HCT116 (cell line): ENCODE data around the gene FAM50A. TPM values are rescaled to one million over a fixed set of nuclear protein-coding genes. Genes with fewer than 3 reads are reported as not detected.

Source experiments
- ATAC-seq: fragments of 200-7000 bp; cut with Tn5 transposase; 2 replicates; pipeline ENCODE4 v1.9.1; 2020; ENCODE audit warnings: mild to moderate bottlenecking, moderate library complexity
- BruUV-seq: library from RNA; stranded (reverse); fragments of 400-500 nt; replicated peaks from 2 replicates; lab custom pipeline; 2021; lab: Mats Ljungman, UMichigan
- CTCF ChIA-PET: fragments of 300-600 bp; sonication (Branson Sonifier 250); formaldehyde crosslinking; loops from one replicate; lab custom pipeline; 2021; ENCODE audit warnings: antibody characterized with exemption; lab: Charles Lee
- POLR2A ChIA-PET: fragments of 300-600, 350-600 bp; sonication (Branson Sonifier 250); formaldehyde crosslinking; loops from one replicate; lab custom pipeline; 2021; ENCODE audit warnings: antibody characterized with exemption; lab: Charles Lee
- RAD21 ChIA-PET, 2 experiments: fragments of 300-600 bp; sonication (Branson Sonifier 250); formaldehyde crosslinking; loops; one replicate each; lab custom pipeline; 2023; ENCODE audit warnings: low total read pairs in 2 of 2; ENCODE audit not compliant: uncharacterized antibody in 2 of 2, unreplicated experiment in 2 of 2, low non-redundant PET in 1 of 2; lab: Charles Lee
- DNase-seq: peaks from one replicate; pipeline ENCODE4 v3.0.0-alpha.2; 2010; ENCODE audit warnings: low read depth, low spot score
- H2AFZ ChIP-seq: fragments of 200-600 bp; shearing (Covaris generic), sonication (generic); 2 replicates; pipeline ENCODE4 v1.6.1; 2017; ENCODE audit warnings: low read depth, mixed run types, mixed read lengths, antibody characterized with exemption, low read length; ENCODE audit not compliant: poor library complexity, severe bottlenecking
- H3K27ac ChIP-seq: 2 replicates; pipeline ENCODE4 v1.5.1; 2012; ENCODE audit warnings: low read depth, low read length
- H3K27me3 ChIP-seq: fragments of 200-600 bp; sonication (generic); 2 replicates; pipeline ENCODE4 v1.6.1; 2016; ENCODE audit warnings: mixed run types, low read length, mixed read lengths; ENCODE audit not compliant: insufficient read depth
- H3K36me3 ChIP-seq, 2 experiments: fragments of 200-500 bp in 1 of 2; fragments of 200-600 bp in 1 of 2; sonication (Bioruptor generic) in 1 of 2; sonication (generic) in 1 of 2; 2 replicates each; pipeline versions ENCODE4 v1.5.1 to v1.6.1; 2014 to 2016; ENCODE audit warnings: low read length in 2 of 2, inconsistent platforms in 1 of 2, mixed read lengths in 1 of 2, mixed run types in 1 of 2; ENCODE audit not compliant: insufficient read depth in 2 of 2, control insufficient read depth in 1 of 2
- H3K4me1 ChIP-seq, 2 experiments: fragments of 200-600 bp in 1 of 2; sonication (generic) in 1 of 2; 2 replicates each; pipeline versions ENCODE4 v1.5.1 to v1.6.1; 2012 to 2017; ENCODE audit warnings: low read length in 2 of 2, inconsistent platforms in 1 of 2, mild to moderate bottlenecking in 1 of 2, mixed read lengths in 1 of 2, mixed run types in 1 of 2, moderate library complexity in 1 of 2; ENCODE audit not compliant: insufficient read depth in 2 of 2, control insufficient read depth in 1 of 2
- H3K4me2 ChIP-seq: fragments of 200-600 bp; sonication (generic); 2 replicates; pipeline ENCODE4 v1.6.1; 2017; ENCODE audit warnings: mixed run types, low read length, mixed read lengths
- H3K4me3 ChIP-seq, 2 experiments: fragments of 200-600 bp in 1 of 2; sonication (generic) in 1 of 2; replicated peaks in 1 of 2; 2 replicates each; pipeline ENCODE4 v1.5.1; 2011 to 2016; ENCODE audit warnings: low read length in 2 of 2, control low read depth in 1 of 2, low read depth in 1 of 2, mild to moderate bottlenecking in 1 of 2, mixed read lengths in 1 of 2, mixed run types in 1 of 2
- H3K79me2 ChIP-seq: fragments of 200-600 bp; sonication (generic); 2 replicates; pipeline ENCODE4 v1.6.1; 2017; ENCODE audit warnings: mild to moderate bottlenecking, mixed run types, low read length, moderate library complexity, mixed read lengths; ENCODE audit not compliant: insufficient read depth
- H3K9ac ChIP-seq: fragments of 200-600 bp; sonication (generic); 2 replicates; pipeline ENCODE4 v1.6.1; 2016; ENCODE audit warnings: low read length, mixed read lengths
- H3K9me2 ChIP-seq: fragments of 200-600 bp; sonication (generic), shearing (Covaris generic); 2 replicates; pipeline ENCODE4 v1.6.1; 2017; ENCODE audit warnings: mixed run types, mild to moderate bottlenecking, moderate library complexity; ENCODE audit not compliant: insufficient read depth
- H3K9me3 ChIP-seq, 2 experiments: fragments of 200-500 bp in 1 of 2; fragments of 200-600 bp in 1 of 2; sonication (Bioruptor generic) in 1 of 2; sonication (generic) in 1 of 2; 2 replicates each; pipeline ENCODE4 v1.6.1; 2014 to 2017; ENCODE audit warnings: low read length in 2 of 2, mixed read lengths in 2 of 2, inconsistent platforms in 1 of 2, low read depth in 1 of 2, mild to moderate bottlenecking in 1 of 2, mixed run types in 1 of 2, moderate library complexity in 1 of 2; ENCODE audit not compliant: control insufficient read depth in 1 of 2, insufficient read depth in 1 of 2
- H4K20me1 ChIP-seq: fragments of 200-600 bp; sonication (generic), shearing (Covaris generic); 2 replicates; pipeline ENCODE4 v1.6.1; 2017; ENCODE audit warnings: mixed run types, mild to moderate bottlenecking, moderate library complexity; ENCODE audit not compliant: insufficient read depth
- CEBPB ChIP-seq: IDR thresholded peaks from 2 replicates; pipeline ENCODE4 v1.6.1; 2012; ENCODE audit warnings: low read depth
- EGR1 ChIP-seq: IDR thresholded peaks from 2 replicates; pipeline ENCODE4 v1.6.1; 2012; ENCODE audit warnings: low read depth
- ELF1 ChIP-seq: IDR thresholded peaks from 2 replicates; pipeline ENCODE4 v1.6.1; 2012; ENCODE audit warnings: low read depth, borderline replicate concordance
- EZH2 ChIP-seq: fragments of 200-600 bp; sonication (generic); IDR thresholded peaks from 2 replicates; pipeline ENCODE4 v1.6.1; 2017; ENCODE audit warnings: antibody characterized with exemption, mixed run types
- EZH2phosphoT487 ChIP-seq: fragments of 200-600 bp; IDR thresholded peaks from 2 replicates; pipeline ENCODE4 v1.6.1; 2018; ENCODE audit warnings: antibody characterized with exemption, borderline replicate concordance
- FOSL1 ChIP-seq: IDR thresholded peaks from 2 replicates; pipeline ENCODE4 v1.6.1; 2012; ENCODE audit warnings: low read depth
- POLR2AphosphoS5 ChIP-seq: IDR thresholded peaks from 2 replicates; pipeline ENCODE4 v1.6.1; 2011; ENCODE audit warnings: mild to moderate bottlenecking, low read depth, low read length, moderate library complexity
- RAD21 ChIP-seq: IDR thresholded peaks from 2 replicates; pipeline ENCODE4 v1.6.1; 2012; ENCODE audit warnings: low read depth, mild to moderate bottlenecking
- SIN3A ChIP-seq: IDR thresholded peaks from 2 replicates; pipeline ENCODE4 v1.6.1; 2012; ENCODE audit warnings: low read depth
- SP1 ChIP-seq: IDR thresholded peaks from 2 replicates; pipeline ENCODE4 v1.6.1; 2012; ENCODE audit warnings: low read depth
- SRF ChIP-seq: IDR thresholded peaks from 2 replicates; pipeline ENCODE4 v1.6.1; 2012; ENCODE audit warnings: low read depth
- YY1 ChIP-seq: IDR thresholded peaks from 2 replicates; pipeline ENCODE4 v1.6.1; 2011; ENCODE audit warnings: low read length, low read depth, moderate library complexity, mild to moderate bottlenecking; ENCODE audit not compliant: insufficient replicate concordance; ENCODE audit errors: extremely low read depth
- intact Hi-C: fragments of 100-400 bp; cut with micrococcal nuclease; formaldehyde crosslinking; loops from 2 replicates; pipeline ENCODE4 v1.10.0; 2022
- total RNA-seq: library from RNA; stranded (reverse); gene quantifications from one replicate; pipeline ENCODE4 v1.2.1, GENCODE V29; 2021; ENCODE audit not compliant: unreplicated experiment
- TF ChIP-seq, protein P1 (sequence below): IDR thresholded peaks from 2 replicates; pipeline ENCODE4 v1.6.1; 2012
- TF ChIP-seq, protein P2 (sequence below), 3 experiments: fragments of 200-600 bp in 1 of 3; sonication (generic) in 1 of 3; IDR thresholded peaks in 2 of 3; conservative IDR thresholded peaks in 1 of 3; 2 replicates each; pipeline ENCODE4 v1.5.1; 2012 to 2017; ENCODE audit warnings: low read depth in 2 of 3, low read length in 2 of 3, antibody characterized with exemption in 1 of 3, borderline replicate concordance in 1 of 3, control low read depth in 1 of 3, mild to moderate bottlenecking in 1 of 3, mixed read lengths in 1 of 3, mixed run types in 1 of 3, moderate library complexity in 1 of 3; ENCODE audit not compliant: insufficient read depth in 1 of 3
- TF ChIP-seq, protein P3 (sequence below): IDR thresholded peaks from 2 replicates; pipeline ENCODE4 v1.6.1; 2012; ENCODE audit warnings: low read depth

Gene FAM50A
- total RNA-seq, 1 experiment from 2014 or later = 46.5 TPM

DNA sequence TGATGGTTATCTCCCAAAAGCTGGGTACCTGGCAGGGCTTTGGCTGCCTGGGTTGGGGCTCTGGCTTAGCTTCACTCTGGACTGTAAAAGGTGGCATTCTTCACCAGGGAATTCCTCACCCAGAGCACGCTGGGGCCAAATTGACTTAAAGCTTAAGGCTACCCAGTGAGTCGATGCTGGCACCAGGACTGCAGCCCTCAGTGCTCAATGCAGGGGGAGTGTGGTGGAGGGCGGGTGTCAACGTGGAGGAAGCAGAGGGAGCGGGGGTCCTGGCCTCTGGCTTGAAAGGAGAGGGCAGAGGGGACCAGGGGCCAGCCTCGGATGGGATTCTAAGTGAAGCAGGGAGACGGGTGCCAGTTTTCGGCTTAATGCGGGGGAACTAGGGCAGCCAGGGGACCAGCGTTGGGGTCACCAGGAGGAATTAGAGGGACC is 446 bp upstream of the FAM50A start:
- ChIA-PET POLR2A (no interaction called here), CTCF (no interaction called here), RAD21 (no interaction called here)
- no TSS peak for BruUV-seq
- TF ChIP-seq, protein P1, sequence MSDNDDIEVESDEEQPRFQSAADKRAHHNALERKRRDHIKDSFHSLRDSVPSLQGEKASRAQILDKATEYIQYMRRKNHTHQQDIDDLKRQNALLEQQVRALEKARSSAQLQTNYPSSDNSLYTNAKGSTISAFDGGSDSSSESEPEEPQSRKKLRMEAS = no peak
- TF ChIP-seq SP1 (no peak), RAD21 (no peak), FOSL1 (no peak), CEBPB (no peak), ELF1 (no peak), EZH2phosphoT487 (no peak), POLR2AphosphoS5 (no peak), EZH2 (no peak), EGR1 (no peak), YY1 (no peak), SIN3A (no peak), SRF (no peak)
- TF ChIP-seq, protein P2, sequence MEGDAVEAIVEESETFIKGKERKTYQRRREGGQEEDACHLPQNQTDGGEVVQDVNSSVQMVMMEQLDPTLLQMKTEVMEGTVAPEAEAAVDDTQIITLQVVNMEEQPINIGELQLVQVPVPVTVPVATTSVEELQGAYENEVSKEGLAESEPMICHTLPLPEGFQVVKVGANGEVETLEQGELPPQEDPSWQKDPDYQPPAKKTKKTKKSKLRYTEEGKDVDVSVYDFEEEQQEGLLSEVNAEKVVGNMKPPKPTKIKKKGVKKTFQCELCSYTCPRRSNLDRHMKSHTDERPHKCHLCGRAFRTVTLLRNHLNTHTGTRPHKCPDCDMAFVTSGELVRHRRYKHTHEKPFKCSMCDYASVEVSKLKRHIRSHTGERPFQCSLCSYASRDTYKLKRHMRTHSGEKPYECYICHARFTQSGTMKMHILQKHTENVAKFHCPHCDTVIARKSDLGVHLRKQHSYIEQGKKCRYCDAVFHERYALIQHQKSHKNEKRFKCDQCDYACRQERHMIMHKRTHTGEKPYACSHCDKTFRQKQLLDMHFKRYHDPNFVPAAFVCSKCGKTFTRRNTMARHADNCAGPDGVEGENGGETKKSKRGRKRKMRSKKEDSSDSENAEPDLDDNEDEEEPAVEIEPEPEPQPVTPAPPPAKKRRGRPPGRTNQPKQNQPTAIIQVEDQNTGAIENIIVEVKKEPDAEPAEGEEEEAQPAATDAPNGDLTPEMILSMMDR (IDR thresholded peaks at IDR 0.05 in 2 of 3, conservative IDR thresholded peaks at IDR 0.05 in 1 of 3; ENCODE audit: borderline replicate concordance in 1 of 3, insufficient read depth in 1 of 3, low read depth in 2 of 3, low read length in 2 of 3) = no peak
- TF ChIP-seq, protein P3, sequence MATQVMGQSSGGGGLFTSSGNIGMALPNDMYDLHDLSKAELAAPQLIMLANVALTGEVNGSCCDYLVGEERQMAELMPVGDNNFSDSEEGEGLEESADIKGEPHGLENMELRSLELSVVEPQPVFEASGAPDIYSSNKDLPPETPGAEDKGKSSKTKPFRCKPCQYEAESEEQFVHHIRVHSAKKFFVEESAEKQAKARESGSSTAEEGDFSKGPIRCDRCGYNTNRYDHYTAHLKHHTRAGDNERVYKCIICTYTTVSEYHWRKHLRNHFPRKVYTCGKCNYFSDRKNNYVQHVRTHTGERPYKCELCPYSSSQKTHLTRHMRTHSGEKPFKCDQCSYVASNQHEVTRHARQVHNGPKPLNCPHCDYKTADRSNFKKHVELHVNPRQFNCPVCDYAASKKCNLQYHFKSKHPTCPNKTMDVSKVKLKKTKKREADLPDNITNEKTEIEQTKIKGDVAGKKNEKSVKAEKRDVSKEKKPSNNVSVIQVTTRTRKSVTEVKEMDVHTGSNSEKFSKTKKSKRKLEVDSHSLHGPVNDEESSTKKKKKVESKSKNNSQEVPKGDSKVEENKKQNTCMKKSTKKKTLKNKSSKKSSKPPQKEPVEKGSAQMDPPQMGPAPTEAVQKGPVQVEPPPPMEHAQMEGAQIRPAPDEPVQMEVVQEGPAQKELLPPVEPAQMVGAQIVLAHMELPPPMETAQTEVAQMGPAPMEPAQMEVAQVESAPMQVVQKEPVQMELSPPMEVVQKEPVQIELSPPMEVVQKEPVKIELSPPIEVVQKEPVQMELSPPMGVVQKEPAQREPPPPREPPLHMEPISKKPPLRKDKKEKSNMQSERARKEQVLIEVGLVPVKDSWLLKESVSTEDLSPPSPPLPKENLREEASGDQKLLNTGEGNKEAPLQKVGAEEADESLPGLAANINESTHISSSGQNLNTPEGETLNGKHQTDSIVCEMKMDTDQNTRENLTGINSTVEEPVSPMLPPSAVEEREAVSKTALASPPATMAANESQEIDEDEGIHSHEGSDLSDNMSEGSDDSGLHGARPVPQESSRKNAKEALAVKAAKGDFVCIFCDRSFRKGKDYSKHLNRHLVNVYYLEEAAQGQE = no peak
- intact Hi-C loops = loop anchor here (5.0 kb wide), 1 partner anchor 34 kb away; the partner anchor contains the start of gene LAGE3
- Histone ChIP-seq H3K36me3 (no peaks in the 10 kb centered on the region; a peak in 1 of 4 replicates), H3K27me3 (no peaks in the 10 kb centered on the region), H3K4me3 (0 out of 4 replicates have a peak overlapping the region, but pooled peaks of 1 of the 2 experiments have one; percentile 8), H2AFZ (no peak overlapping the region), H3K9me3 (no peaks in the 10 kb centered on the region), H4K20me1 (no peaks in the 10 kb centered on the region), H3K79me2 (peaks cover 26% of the 10 kb centered on the region), H3K9ac (peak overlapping the region; percentile 27; the same call in 1 of the 2 replicates), H3K27ac (peak overlapping the region; percentile 48), H3K4me1 (peaks cover 6 to 19% of the 10 kb centered on the region in 2 experiments; a peak in 3 of 4 replicates), H3K9me2 (no peaks in the 10 kb centered on the region), H3K4me2 (peak overlapping the region; percentile 57)
- peak; percentile 18 for ATAC-seq
- DNase-seq = no peak
